Stomach (tissue), 9 donors: ENCODE data around the gene APEX1. TPM values are rescaled to one million over a fixed set of nuclear protein-coding genes. Genes with fewer than 3 reads are reported as not detected.
"Not testable (repeated sequence)": the region's sequence is repeated elsewhere in the genome, so short reads cannot be mapped to it uniquely, and the experiment has no call there.

Source experiments
- DNase-seq, 2 donors: peaks; one replicate each; pipeline versions ENCODE4 v3.0.0 to v3.0.0-alpha.2; 2013 to 2019
- H3K27ac ChIP-seq, 5 donors: fragments of 200-600 bp in 4 of 5; sonication (generic) in 4 of 5; one replicate each; pipeline ENCODE4 v1.5.1; 2013 to 2019; ENCODE audit warnings: mild to moderate bottlenecking in 1 of 5, moderate library complexity in 1 of 5
- H3K27me3 ChIP-seq, 3 donors: fragments of 200-600 bp; sonication (generic); one replicate each; pipeline ENCODE4 v1.5.1; 2017 to 2019; ENCODE audit warnings: mixed run types in 1 of 3
- H3K36me3 ChIP-seq, 4 donors: fragments of 200-600 bp; sonication (generic); 1 replicate in 3 of 4; 2 replicates in 1 of 4; pipeline ENCODE4 v1.5.1; 2016 to 2019
- H3K4me1 ChIP-seq, 4 donors: fragments of 200-600 bp; sonication (generic); one replicate each; pipeline ENCODE4 v1.5.1; 2016 to 2019
- H3K4me3 ChIP-seq, 4 donors: fragments of 200-600 bp; sonication (generic) in 3 of 4; one replicate each; pipeline ENCODE4 v1.5.1; 2016 to 2019; ENCODE audit warnings: mild to moderate bottlenecking in 1 of 4
- H3K9me3 ChIP-seq, 4 donors: fragments of 200-600 bp; sonication (generic); one replicate each; pipeline ENCODE4 v1.5.1; 2016 to 2019
- EP300 ChIP-seq: sonication (generic); formaldehyde crosslinking; IDR thresholded peaks from one replicate; pipeline ENCODE4 v1.6.1; 2017; ENCODE audit warnings: antibody characterized with exemption
- POLR2A ChIP-seq, 4 donors: fragments of 450-650 bp; IDR thresholded peaks; one replicate each; pipeline ENCODE4 v1.6.1; 2016; ENCODE audit warnings: antibody characterized with exemption in 4 of 4, control low read depth in 2 of 4, mild to moderate bottlenecking in 1 of 4, moderate library complexity in 1 of 4
- POLR2AphosphoS5 ChIP-seq, 3 donors: sonication (generic); formaldehyde crosslinking; IDR thresholded peaks; one replicate each; pipeline ENCODE4 v1.6.1; 2016; ENCODE audit warnings: antibody characterized with exemption in 3 of 3
- WGBS, 5 donors: extraction: QIAGEN DNeasy Blood & Tissue Kit in 3 of 5; methylation state at CpG; one replicate each; pipeline versions ENCODE4 v1.1.5 to v1.1.7; 2013 to 2018; 5-methylcytosine and 5-hydroxymethylcytosine counted together
- intact Hi-C: fragments of 100-400 bp; cut with DNase I; formaldehyde crosslinking; loops from one replicate; pipeline ENCODE4 v1.15.1; 2023; ENCODE audit warnings: low total_unique reads
- polyA plus RNA-seq, 3 donors: library from polyadenylated mRNA; stranded (reverse); fragments of 200-250 nt; gene quantifications; one replicate each; pipeline ENCODE4 v1.2.3, GENCODE V29; 2013
- total RNA-seq, 5 donors: library from RNA; depleted of rRNA; stranded (reverse); fragments of >200 nt; gene quantifications; one replicate each; pipeline versions ENCODE4 v1.1.0 to v1.2.3, GENCODE V29; 2014 to 2016
- TF ChIP-seq, protein P1 (sequence below), 7 experiments: fragments of 450-650 bp in 4 of 7; fragments of 200-600 bp in 3 of 7; sonication (generic) in 3 of 7; IDR thresholded peaks; one replicate each; pipeline ENCODE4 v1.5.1; 2016 to 2019; ENCODE audit warnings: antibody characterized with exemption in 7 of 7, control low read depth in 2 of 7, mild to moderate bottlenecking in 1 of 7
- donor health status: healthy with polysubstance abuse.
- donor health status: Bipolar disorder and iron deficiency.
- donor health status: healthy.

APEX1 gene
- total and polyA plus RNA-seq, 8 donors, result 70.1 to 219 (median 137) TPM

DNA sequence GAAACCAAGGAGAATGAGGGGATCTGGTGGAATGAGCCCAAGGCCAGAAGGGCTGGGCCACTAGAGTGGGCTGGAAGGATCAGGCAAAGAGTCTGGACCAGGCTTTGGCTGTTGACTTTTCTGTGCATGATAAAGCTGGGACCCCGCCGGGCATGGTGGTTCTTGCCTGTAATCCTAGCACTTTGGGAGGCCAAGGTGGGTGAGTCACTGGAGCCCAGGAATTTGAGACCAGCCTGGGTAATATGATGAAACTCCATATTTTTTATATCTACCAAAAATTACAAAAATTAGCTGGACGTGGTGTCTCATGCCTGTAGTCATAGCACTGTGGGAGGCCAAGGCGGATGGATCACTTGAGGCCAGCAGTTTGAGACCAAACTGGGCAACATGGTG lies 18.7 kb upstream of the APEX1 start:
- no peak for DNase-seq
- 85 to 93% (median 89%) methylated on average over 4 of the region's 4 CpGs for WGBS, 5 donors
- H3K36me3 ChIP-seq, result no peaks in the 10 kb centered on the region
- H3K27me3 ChIP-seq, result peaks cover 0 to 22% (median 0%) of the 10 kb centered on the region in 3 donors
- H3K9me3 ChIP-seq, result no peaks in the 10 kb centered on the region
- no peak overlapping the region for H3K4me3 ChIP-seq
- intact Hi-C loops, result no loop called here
- TF ChIP-seq POLR2AphosphoS5 (IDR thresholded peaks at IDR 0.05), result no peak
- TF ChIP-seq POLR2A (IDR thresholded peaks at IDR 0.05), result no peak
- TF ChIP-seq EP300, result no peak
- TF ChIP-seq, protein P1, sequence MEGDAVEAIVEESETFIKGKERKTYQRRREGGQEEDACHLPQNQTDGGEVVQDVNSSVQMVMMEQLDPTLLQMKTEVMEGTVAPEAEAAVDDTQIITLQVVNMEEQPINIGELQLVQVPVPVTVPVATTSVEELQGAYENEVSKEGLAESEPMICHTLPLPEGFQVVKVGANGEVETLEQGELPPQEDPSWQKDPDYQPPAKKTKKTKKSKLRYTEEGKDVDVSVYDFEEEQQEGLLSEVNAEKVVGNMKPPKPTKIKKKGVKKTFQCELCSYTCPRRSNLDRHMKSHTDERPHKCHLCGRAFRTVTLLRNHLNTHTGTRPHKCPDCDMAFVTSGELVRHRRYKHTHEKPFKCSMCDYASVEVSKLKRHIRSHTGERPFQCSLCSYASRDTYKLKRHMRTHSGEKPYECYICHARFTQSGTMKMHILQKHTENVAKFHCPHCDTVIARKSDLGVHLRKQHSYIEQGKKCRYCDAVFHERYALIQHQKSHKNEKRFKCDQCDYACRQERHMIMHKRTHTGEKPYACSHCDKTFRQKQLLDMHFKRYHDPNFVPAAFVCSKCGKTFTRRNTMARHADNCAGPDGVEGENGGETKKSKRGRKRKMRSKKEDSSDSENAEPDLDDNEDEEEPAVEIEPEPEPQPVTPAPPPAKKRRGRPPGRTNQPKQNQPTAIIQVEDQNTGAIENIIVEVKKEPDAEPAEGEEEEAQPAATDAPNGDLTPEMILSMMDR (IDR thresholded peaks at IDR 0.05), result no peak
- H3K4me1 ChIP-seq, result peaks cover 0 to 15% (median 6%) of the 10 kb centered on the region in 4 donors
- no peak overlapping the region for H3K27ac ChIP-seq

- 77 to 94% (median 91%) methylated on average over 7 of the region's 7 CpGs for WGBS, 5 donors
- TF ChIP-seq EP300 (no peak), POLR2A (IDR thresholded peaks at IDR 0.05) (no peak), POLR2AphosphoS5 (IDR thresholded peaks at IDR 0.05) (no peak)
- TF ChIP-seq, protein P1 (IDR thresholded peaks at IDR 0.05), result no peak
- H3K36me3 ChIP-seq, result no peaks in the 10 kb centered on the region
- intact Hi-C loops, result no loop called here
- peaks cover 0 to 15% (median 6%) of the 10 kb centered on the region in 4 donors for H3K4me1 ChIP-seq
- H3K27me3 ChIP-seq, result peaks cover 0 to 22% (median 0%) of the 10 kb centered on the region in 3 donors
- no peak for DNase-seq
- no peak overlapping the region for H3K27ac ChIP-seq
- no peak overlapping the region for H3K4me3 ChIP-seq
- no peaks in the 10 kb centered on the region for H3K9me3 ChIP-seq
Measured at GRCh38 chr14:20438664-20439063, 16.4 kb upstream of the APEX1 start.

DNA sequence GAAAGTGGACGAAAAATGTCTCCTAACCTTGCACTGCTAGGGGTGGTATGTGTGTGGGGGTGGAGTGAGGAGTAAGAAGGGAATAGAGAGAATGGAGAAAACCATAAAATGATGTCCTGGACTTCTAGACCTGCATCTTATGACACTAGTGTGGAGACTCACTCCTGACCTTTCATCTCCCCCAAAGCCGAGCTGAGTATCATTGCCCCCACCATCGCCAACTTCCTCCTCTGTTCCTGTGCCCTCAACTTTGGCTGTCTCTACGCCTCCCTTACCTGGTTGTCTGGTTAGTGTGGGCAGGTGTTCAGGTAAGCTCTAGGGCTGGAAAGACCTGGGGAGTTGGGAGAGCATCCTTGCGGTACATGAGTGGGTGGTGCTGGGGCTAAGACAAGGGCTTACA lies 14.6 kb upstream of the APEX1 start:
- Histone ChIP-seq H3K27ac (no peak overlapping the region), H3K27me3 (peaks cover 0 to 16% (median 0%) of the 10 kb centered on the region in 3 donors), H3K4me3 (no peak overlapping the region), H3K9me3 (no peaks in the 10 kb centered on the region), H3K36me3 (peaks cover 2 to 14% (median 6%) of the 10 kb centered on the region in 4 donors), H3K4me1 (peaks cover 0 to 6% (median 2%) of the 10 kb centered on the region in 4 donors)
- no peak for TF ChIP-seq EP300
- TF ChIP-seq POLR2AphosphoS5 (IDR thresholded peaks at IDR 0.05), result no peak
- TF ChIP-seq, protein P1 (IDR thresholded peaks at IDR 0.05), result no peak
- no peak for TF ChIP-seq POLR2A (IDR thresholded peaks at IDR 0.05)
- intact Hi-C loops, result no loop called here
- no peak for DNase-seq
- 78 to 90% (median 82%) methylated on average over 5 of the region's 5 CpGs for WGBS, 5 donors

- TF ChIP-seq POLR2AphosphoS5 (IDR thresholded peaks at IDR 0.05) (no peak), POLR2A (IDR thresholded peaks at IDR 0.05) (no peak), EP300 (no peak)
- peaks cover 0 to 11% (median 0%) of the 10 kb centered on the region in 3 donors for H3K27me3 ChIP-seq
- intact Hi-C loops, result no loop called here
- 64 to 89% (median 76%) methylated on average over 5 of the region's 5 CpGs for WGBS, 5 donors
- H3K4me1 ChIP-seq, result peaks cover 0 to 5% (median 1%) of the 10 kb centered on the region in 4 donors
- no peak overlapping the region for H3K4me3 ChIP-seq
- no peak overlapping the region for H3K27ac ChIP-seq
- DNase-seq, result peak in 1 of 2 donors; percentile 39
- H3K36me3 ChIP-seq, result peaks cover 4 to 19% (median 10%) of the 10 kb centered on the region in 4 donors
- H3K9me3 ChIP-seq, result no peaks in the 10 kb centered on the region
Measured at GRCh38 chr14:20440882-20441281, 14.1 kb upstream of the APEX1 start.

DNA sequence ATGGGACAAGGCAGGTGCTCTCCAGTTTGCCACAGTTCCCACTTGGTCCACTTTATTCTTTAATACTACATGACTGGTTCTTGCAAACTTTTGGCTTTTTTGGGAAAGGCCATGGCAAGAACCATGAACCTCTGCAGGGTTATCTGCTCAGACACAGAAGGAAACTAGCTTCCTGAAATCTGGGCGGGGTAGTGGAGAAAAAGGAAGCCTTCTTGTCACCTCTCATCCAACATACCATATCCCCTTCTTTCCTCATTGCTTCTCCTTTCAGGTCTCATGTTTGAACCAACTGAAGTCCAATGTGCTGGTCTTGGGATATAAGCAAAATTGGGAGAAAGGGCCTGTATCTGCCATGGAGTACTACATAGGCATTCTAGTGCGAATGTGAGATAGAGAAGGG lies 13.6 kb upstream of the APEX1 start:
- no peaks in the 10 kb centered on the region for H3K9me3 ChIP-seq
- peaks cover 0 to 5% (median 0%) of the 10 kb centered on the region in 4 donors for H3K4me1 ChIP-seq
- intact Hi-C loops, result no loop called here
- TF ChIP-seq EP300, result no peak
- no peak for TF ChIP-seq POLR2AphosphoS5 (IDR thresholded peaks at IDR 0.05)
- TF ChIP-seq, protein P1 (IDR thresholded peaks at IDR 0.05), result no peak
- TF ChIP-seq POLR2A (IDR thresholded peaks at IDR 0.05), result no peak
- no peak overlapping the region for H3K27ac ChIP-seq
- H3K27me3 ChIP-seq, result peaks cover 0 to 6% (median 0%) of the 10 kb centered on the region in 3 donors
- no peak for DNase-seq
- no peak overlapping the region for H3K4me3 ChIP-seq
- 89 to 93% (median 90%) methylated on average over 2 of the region's 2 CpGs for WGBS, 5 donors
- H3K36me3 ChIP-seq, result peaks cover 6 to 24% (median 16%) of the 10 kb centered on the region in 4 donors

GRCh38 chr14:20443650-20444049 lies 11.4 kb upstream of the APEX1 start:
- H3K4me1 ChIP-seq, H3K4me3 ChIP-seq, H3K27ac ChIP-seq, DNase-seq, H3K9me3 ChIP-seq, H3K27me3 ChIP-seq, intact Hi-C loops: not testable (repeated sequence)
- peaks cover 26 to 46% (median 38%) of the 10 kb centered on the region in 4 donors for H3K36me3 ChIP-seq
- 59 to 84% (median 68%) methylated on average over 2 to 4 of the region's 4 CpGs for WGBS, 5 donors
